ENCODE measurements around the gene ACMSD.
A peak's percentile ranks its signal among the peaks of the same experiment; 100 is the strongest.
"Not testable (repeated sequence)": the region's sequence is repeated elsewhere in the genome, so short reads cannot be mapped to it uniquely, and the experiment has no call there.

The ACMSD gene

GRCh38 chr2:134903701-134904100 lies 65.3 kb downstream of the ACMSD start:
- not testable (repeated sequence) for H3K36me3 Mint-ChIP-seq (ENCODE audit: low read depth); H3K27ac Mint-ChIP-seq; H3K9me3 Mint-ChIP-seq; DNase-seq (ENCODE audit: low spot score); H3K4me3 Mint-ChIP-seq
- Mint-ChIP-seq H3K27me3 (ENCODE audit: low read depth) (peaks cover 26% of the 10 kb centered on the region), H3K4me1 (ENCODE audit: low read depth) (peaks cover 12% of the 10 kb centered on the region)

DNA sequence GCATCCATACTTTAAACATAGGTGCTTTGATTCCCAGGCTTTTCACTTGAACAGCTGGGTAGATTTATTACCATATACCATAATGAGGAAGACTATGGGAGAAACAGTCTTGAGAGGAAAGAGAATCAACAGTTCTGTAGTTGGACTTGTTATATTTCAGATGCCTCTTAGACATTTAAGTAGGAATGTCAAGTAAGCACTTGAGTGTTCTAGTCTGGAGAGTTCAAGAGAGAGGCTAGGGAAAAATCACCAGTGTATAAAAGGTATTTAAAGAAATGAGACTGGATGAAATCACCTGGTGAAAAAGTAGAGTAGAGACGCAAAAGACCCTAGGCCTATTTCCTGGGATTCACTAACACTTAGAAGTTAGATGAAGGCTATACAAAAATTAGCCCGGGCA lies 66.8 kb downstream of the ACMSD start:
- no peak for DNase-seq (ENCODE audit: low spot score)
- Mint-ChIP-seq H3K4me1 (ENCODE audit: low read depth) (peaks cover 12% of the 10 kb centered on the region), H3K9me3 (peaks cover 7% of the 10 kb centered on the region), H3K27me3 (ENCODE audit: low read depth) (peaks cover 21% of the 10 kb centered on the region), H3K36me3 (ENCODE audit: low read depth) (no peaks in the 10 kb centered on the region), H3K4me3 (no peak overlapping the region), H3K27ac (no peak overlapping the region)

- H3K9me3 Mint-ChIP-seq = peaks cover 7% of the 10 kb centered on the region
- peaks cover 15% of the 10 kb centered on the region for H3K27me3 Mint-ChIP-seq (ENCODE audit: low read depth)
- H3K27ac Mint-ChIP-seq = no peak overlapping the region
- peaks cover 12% of the 10 kb centered on the region for H3K4me1 Mint-ChIP-seq (ENCODE audit: low read depth)
- no peaks in the 10 kb centered on the region for H3K36me3 Mint-ChIP-seq (ENCODE audit: low read depth)
- DNase-seq (ENCODE audit: low spot score) = no peak
- no peak overlapping the region for H3K4me3 Mint-ChIP-seq
These were observed 68.3 kb downstream of the ACMSD start for GRCh38 chr2:134906726-134907125.

DNA sequence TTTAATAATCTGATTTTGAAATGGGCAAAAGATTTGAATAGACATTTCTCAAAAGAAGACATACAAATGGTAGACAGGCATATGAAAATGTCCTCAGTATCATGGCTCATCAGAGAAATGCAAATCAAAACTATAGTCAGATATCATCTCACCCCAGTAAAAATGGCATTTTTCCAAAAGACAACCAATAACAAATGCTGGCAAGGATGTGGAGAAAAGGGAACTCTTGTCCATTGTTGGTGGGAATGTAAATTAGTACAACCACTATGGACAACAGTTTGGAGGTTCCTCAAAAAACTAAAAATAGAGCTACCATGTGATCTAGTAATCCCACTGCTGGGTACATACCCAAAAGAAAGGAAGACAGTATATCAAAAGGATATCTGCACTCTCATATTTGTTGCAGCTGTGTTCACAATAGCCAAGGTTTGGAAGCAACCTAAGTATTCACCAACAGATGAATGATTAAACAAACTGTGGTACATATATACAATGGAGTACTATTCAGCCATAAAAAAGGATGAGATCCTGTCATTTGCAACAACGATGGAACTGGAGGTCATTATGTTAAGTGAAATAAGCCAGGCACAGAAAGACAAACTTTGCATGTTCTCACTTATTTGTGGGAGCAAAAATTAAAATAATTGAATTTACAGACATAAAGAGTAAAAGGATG lies 69.2 kb downstream of the ACMSD start:
- H3K4me3 Mint-ChIP-seq; DNase-seq (ENCODE audit: low spot score); H3K27ac Mint-ChIP-seq; H3K36me3 Mint-ChIP-seq (ENCODE audit: low read depth): not testable (repeated sequence)
- H3K9me3 Mint-ChIP-seq = peaks cover 12% of the 10 kb centered on the region
- peaks cover 18% of the 10 kb centered on the region for H3K27me3 Mint-ChIP-seq (ENCODE audit: low read depth)
- H3K4me1 Mint-ChIP-seq (ENCODE audit: low read depth) = peaks cover 15% of the 10 kb centered on the region

GRCh38 chr2:134910763-134911399 lies 72.5 kb downstream of the ACMSD start:
- H3K27ac Mint-ChIP-seq = no peak overlapping the region
- peaks cover 7% of the 10 kb centered on the region for H3K36me3 Mint-ChIP-seq (ENCODE audit: low read depth)
- no peak for DNase-seq (ENCODE audit: low spot score)
- no peak overlapping the region for H3K4me3 Mint-ChIP-seq
- peaks cover 26% of the 10 kb centered on the region for H3K9me3 Mint-ChIP-seq
- peaks cover 15% of the 10 kb centered on the region for H3K4me1 Mint-ChIP-seq (ENCODE audit: low read depth)
- peaks cover 29% of the 10 kb centered on the region for H3K27me3 Mint-ChIP-seq (ENCODE audit: low read depth)

- no peak for DNase-seq (ENCODE audit: low spot score)
- no peak overlapping the region for H3K27ac Mint-ChIP-seq
- H3K4me1 Mint-ChIP-seq (ENCODE audit: low read depth) = peaks cover 12% of the 10 kb centered on the region
- H3K27me3 Mint-ChIP-seq (ENCODE audit: low read depth) = peaks cover 29% of the 10 kb centered on the region
- H3K9me3 Mint-ChIP-seq = peaks cover 26% of the 10 kb centered on the region
- H3K36me3 Mint-ChIP-seq (ENCODE audit: low read depth) = peaks cover 7% of the 10 kb centered on the region
- H3K4me3 Mint-ChIP-seq = no peak overlapping the region
These were observed 73.0 kb downstream of the ACMSD start for GRCh38 chr2:134911400-134911785.

- H3K36me3 Mint-ChIP-seq (ENCODE audit: low read depth) = peaks cover 7% of the 10 kb centered on the region
- H3K27me3 Mint-ChIP-seq (ENCODE audit: low read depth) = peaks cover 29% of the 10 kb centered on the region
- no peak overlapping the region for H3K4me3 Mint-ChIP-seq
- DNase-seq (ENCODE audit: low spot score) = no peak
- H3K9me3 Mint-ChIP-seq = peaks cover 25% of the 10 kb centered on the region
- no peak overlapping the region for H3K27ac Mint-ChIP-seq
- peaks cover 12% of the 10 kb centered on the region for H3K4me1 Mint-ChIP-seq (ENCODE audit: low read depth)
These were observed 73.9 kb downstream of the ACMSD start for GRCh38 chr2:134912361-134912760.

GRCh38 chr2:134917360-134917865 lies 79.0 kb downstream of the ACMSD start:
- Mint-ChIP-seq H3K27me3 (ENCODE audit: low read depth) (peaks cover 23% of the 10 kb centered on the region), H3K27ac (peak overlapping the region; percentile 98), H3K4me3 (peak overlapping the region; percentile 97), H3K9me3 (peaks cover 15% of the 10 kb centered on the region), H3K4me1 (ENCODE audit: low read depth) (peaks cover 12% of the 10 kb centered on the region), H3K36me3 (ENCODE audit: low read depth) (peaks cover 26% of the 10 kb centered on the region)
- peak; percentile 17 for DNase-seq (ENCODE audit: low spot score)

GRCh38 chr2:134917888-134918525 lies 79.6 kb downstream of the ACMSD start:
- peak overlapping the region; percentile 98 for H3K27ac Mint-ChIP-seq
- peaks cover 14% of the 10 kb centered on the region for H3K9me3 Mint-ChIP-seq
- peak overlapping the region; percentile 97 for H3K4me3 Mint-ChIP-seq
- peaks cover 15% of the 10 kb centered on the region for H3K4me1 Mint-ChIP-seq (ENCODE audit: low read depth)
- peak; percentile 91 for DNase-seq (ENCODE audit: low spot score)
- H3K27me3 Mint-ChIP-seq (ENCODE audit: low read depth) = peaks cover 19% of the 10 kb centered on the region
- H3K36me3 Mint-ChIP-seq (ENCODE audit: low read depth) = peaks cover 29% of the 10 kb centered on the region

GRCh38 chr2:134918526-134919340 lies 80.3 kb downstream of the ACMSD start, which contains the start of gene CCNT2:
TSS of gene CCNT2 (plus strand) at chr2:134918822. CDS start at chr2:134918855, 33 bp downstream.
- Mint-ChIP-seq H3K27ac (peak within 1 kb of the TSS; percentile 98), H3K27me3 (ENCODE audit: low read depth) (peaks cover 13% of the 10 kb centered on the region), H3K4me3 (peak within 1 kb of the TSS; percentile 97), H3K4me1 (ENCODE audit: low read depth) (peaks cover 17% of the 10 kb centered on the region), H3K9me3 (peaks cover 8% of the 10 kb centered on the region), H3K36me3 (ENCODE audit: low read depth) (peaks cover 32% of the 10 kb centered on the region)
- peak; percentile 100 for DNase-seq (ENCODE audit: low spot score)

DNA sequence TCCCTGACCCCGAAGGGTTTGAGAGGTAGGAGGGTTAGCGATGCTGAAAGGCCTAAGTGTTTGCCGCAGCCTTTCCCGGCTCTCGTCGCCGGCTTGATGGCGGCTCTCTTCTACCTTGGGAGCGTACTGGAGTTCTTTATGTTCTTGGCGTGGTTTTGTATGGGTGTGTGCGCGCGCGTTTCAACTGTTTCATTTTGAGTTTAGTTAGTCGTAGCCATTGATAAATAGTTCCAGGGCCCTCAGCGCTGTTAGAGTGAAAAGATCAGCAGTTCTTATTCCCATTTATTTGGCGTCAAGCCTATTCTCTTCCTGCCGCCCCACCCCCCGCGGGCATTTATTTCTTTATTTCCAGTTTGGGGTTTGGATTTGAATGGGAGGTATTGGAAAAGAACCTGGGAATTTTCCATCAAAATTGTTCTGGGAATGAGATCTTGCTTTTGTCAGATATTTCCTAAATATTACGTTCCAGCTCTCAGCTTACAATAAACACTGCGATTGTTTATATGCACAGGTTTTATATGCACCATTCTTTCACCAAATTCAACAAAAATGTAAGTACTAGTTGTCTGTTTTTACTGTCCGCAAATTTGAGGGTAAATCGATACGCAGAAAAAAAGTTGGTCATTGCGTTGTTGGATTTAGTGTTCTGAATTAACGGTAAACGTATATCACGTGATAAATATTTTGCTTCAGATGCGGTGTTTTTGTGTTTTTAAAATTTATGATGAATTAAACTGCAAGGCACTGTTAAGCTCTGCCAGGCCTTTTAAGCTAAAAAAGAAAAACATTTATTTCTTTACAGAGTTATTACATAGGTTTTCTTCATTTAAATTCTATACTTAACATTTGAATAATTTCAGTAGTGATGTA lies 81.2 kb downstream of the ACMSD start:
- peak; percentile 60 for DNase-seq (ENCODE audit: low spot score)
- Mint-ChIP-seq H3K9me3 (peaks cover 2% of the 10 kb centered on the region), H3K27ac (peak overlapping the region; percentile 98), H3K4me1 (ENCODE audit: low read depth) (peaks cover 22% of the 10 kb centered on the region), H3K36me3 (ENCODE audit: low read depth) (peaks cover 35% of the 10 kb centered on the region), H3K27me3 (ENCODE audit: low read depth) (peaks cover 6% of the 10 kb centered on the region), H3K4me3 (peak overlapping the region; percentile 97)

DNA sequence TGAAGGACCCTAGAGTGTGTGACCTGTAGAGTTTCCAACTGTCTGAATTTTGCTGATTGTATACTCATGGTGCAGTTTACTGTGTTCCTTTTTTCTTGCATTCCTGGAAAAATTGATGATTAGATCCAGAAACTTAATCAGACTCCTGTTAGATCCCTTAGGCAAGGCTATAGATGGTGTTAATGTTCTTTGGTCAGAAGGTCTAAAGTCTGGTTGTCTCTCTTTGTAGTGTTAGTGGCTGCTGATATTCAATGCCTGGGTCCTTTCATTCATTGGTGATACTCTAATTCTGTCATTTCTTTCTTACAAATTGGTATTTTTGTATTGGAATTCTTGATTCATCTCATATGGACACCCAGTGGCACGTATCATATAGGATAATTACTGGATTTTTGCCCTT lies 86.5 kb downstream of the ACMSD start:
- H3K36me3 Mint-ChIP-seq (ENCODE audit: low read depth) = peaks cover 33% of the 10 kb centered on the region
- H3K27ac Mint-ChIP-seq = no peak overlapping the region
- DNase-seq (ENCODE audit: low spot score) = no peak
- H3K27me3 Mint-ChIP-seq (ENCODE audit: low read depth) = no peaks in the 10 kb centered on the region
- H3K4me1 Mint-ChIP-seq (ENCODE audit: low read depth) = peaks cover 33% of the 10 kb centered on the region
- no peaks in the 10 kb centered on the region for H3K9me3 Mint-ChIP-seq
- no peak overlapping the region for H3K4me3 Mint-ChIP-seq
